Right ventricle myocardium superior (tissue), 1 donor: Measurements from ENCODE around the gene MYO1D. TPM values are rescaled to one million over a fixed set of nuclear protein-coding genes. Genes with fewer than 3 reads are reported as not detected.
A peak's percentile ranks its signal among the peaks of the same experiment; 100 is the strongest.
"Not testable (repeated sequence)": the region's sequence is repeated elsewhere in the genome, so short reads cannot be mapped to it uniquely, and the experiment has no call there.

Experiments
- ATAC-seq: fragments of 200-7000 bp; cut with Tn5 transposase; one replicate; pipeline ENCODE4 v1.9.1; 2020; ENCODE audit warnings: mild to moderate bottlenecking; ENCODE audit not compliant: poor library complexity
- DNase-seq: peaks from one replicate; pipeline ENCODE4 v3.0.0-alpha.2; 2020
- intact Hi-C: fragments of 100-400 bp; cut with DNase I; formaldehyde crosslinking; loops from one replicate; pipeline ENCODE4 v1.11.2; 2022
- total RNA-seq: library from RNA; stranded (reverse); fragmentation: NEBNext Ultra II Directional; extraction: Animal tissue kit (Norgen Biotek cat#: 25700); gene quantifications from one replicate; pipeline ENCODE4 v1.2.1, GENCODE V29; 2021
- donor health status: DM: no; HTN: yes; CAD: no; lungs with severe emphysema.

MYO1D gene
- total RNA-seq, 1 donor from 2014 or later = 3.8 TPM

GRCh38 chr17:32453370-32453769, 423.6 kb downstream of the MYO1D start:
- intact Hi-C loops = no loop called here
- DNase-seq (no peak), ATAC-seq (no peak)

- ATAC-seq (no peak), DNase-seq (no peak)
- intact Hi-C loops = no loop called here
Observed at GRCh38 chr17:32452281-32452680, 424.6 kb downstream of the MYO1D start.

DNA sequence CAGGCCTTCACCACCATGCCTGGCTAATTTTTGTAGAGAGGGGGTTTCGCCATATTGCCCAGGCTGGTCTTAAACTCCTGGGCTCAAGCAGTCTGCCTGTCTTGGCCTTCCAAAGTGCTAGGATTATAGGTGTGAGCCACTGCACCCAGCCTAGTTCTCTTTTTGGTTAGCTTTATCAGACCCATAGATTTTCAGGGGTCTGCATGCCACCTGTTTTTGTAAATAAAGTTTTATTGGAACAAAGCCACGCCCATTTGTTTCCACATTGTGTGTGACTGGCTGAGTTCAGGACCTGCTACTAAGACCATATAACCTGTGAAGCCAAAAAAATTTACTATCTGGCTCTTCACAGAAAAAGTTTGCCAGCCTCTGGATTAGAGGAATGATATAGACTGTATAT, 425.0 kb downstream of the MYO1D start:
- ATAC-seq = no peak
- no peak for DNase-seq
- intact Hi-C loops = no loop called here

GRCh38 chr17:32450379-32450778, 426.5 kb downstream of the MYO1D start:
- DNase-seq, ATAC-seq, intact Hi-C loops: not testable (repeated sequence)

DNA sequence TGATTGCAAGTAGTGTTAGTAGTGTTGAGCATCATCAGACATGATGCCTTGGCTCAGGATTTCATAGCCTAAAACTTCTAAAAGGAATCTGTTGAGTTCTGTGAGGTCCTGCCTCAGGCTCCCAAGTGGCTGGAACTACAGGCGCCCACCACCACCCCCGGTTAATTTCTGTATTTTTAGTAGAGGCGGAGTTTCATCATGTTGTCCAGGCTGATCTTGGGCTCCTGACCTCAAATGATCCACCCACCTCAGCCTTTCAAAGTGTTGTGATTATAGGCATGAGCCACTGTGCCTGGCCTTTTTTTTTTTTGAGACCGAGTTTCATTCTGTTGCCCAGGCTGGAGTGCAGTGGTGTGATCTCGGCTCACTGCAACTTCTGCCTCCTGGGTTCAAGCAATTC, 427.0 kb downstream of the MYO1D start:
- ATAC-seq (no peak), DNase-seq (no peak)
- intact Hi-C loops = no loop called here

- intact Hi-C loops = no loop called here
- no peak for ATAC-seq
- DNase-seq = no peak
Observed at GRCh38 chr17:32446949-32447348, 430.0 kb downstream of the MYO1D start.

DNA sequence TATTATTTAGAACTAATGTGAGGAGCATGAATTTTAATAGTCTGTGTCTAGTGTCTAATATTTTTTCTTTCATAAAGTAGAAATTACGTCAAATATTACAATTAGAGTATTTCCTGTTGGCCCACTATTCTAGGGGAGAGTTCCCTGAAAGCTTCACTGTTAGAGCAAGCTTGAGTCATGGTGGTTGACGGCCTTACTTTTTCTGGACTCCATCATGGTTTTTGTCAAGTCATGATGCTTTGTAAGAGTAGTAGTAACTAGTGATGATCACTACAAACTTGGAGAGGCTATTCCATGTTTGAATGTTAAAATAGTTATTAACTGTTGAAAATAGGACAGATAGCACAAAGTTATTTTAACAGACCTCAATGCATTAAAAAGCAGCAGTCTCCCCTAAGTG, 431.0 kb downstream of the MYO1D start:
- no peak for ATAC-seq
- no peak for DNase-seq
- intact Hi-C loops = no loop called here

GRCh38 chr17:32445497-32445896, 431.4 kb downstream of the MYO1D start:
- no peak for DNase-seq
- no peak for ATAC-seq
- intact Hi-C loops = no loop called here

GRCh38 chr17:32445074-32445415, 431.9 kb downstream of the MYO1D start:
- intact Hi-C loops = no loop called here
- DNase-seq = no peak
- peak; percentile 51 for ATAC-seq

GRCh38 chr17:32444301-32445073, 432.4 kb downstream of the MYO1D start, which contains the start of gene PSMD11:
Gene PSMD11, plus strand, starts transcription at chr17:32444510. Its CDS starts 14 bp downstream, at chr17:32444524.
- ATAC-seq (peak; percentile 99), DNase-seq (peak; percentile 99)
- intact Hi-C loops = no loop called here

GRCh38 chr17:32443827-32444300, 433.1 kb downstream of the MYO1D start:
- DNase-seq = peak; percentile 43
- intact Hi-C loops = no loop called here
- ATAC-seq = no peak

Other genes with a start within 250 kb of the MYO1D start
- 10.0 TPM for gene TMEM98, start 51.0 kb upstream of the MYO1D start, total RNA-seq
- not detected for gene SPACA3, start 114.7 kb upstream of the MYO1D start, total RNA-seq